Muscle layer of duodenum (tissue), 2 donors: Measurements from ENCODE around the gene THBS1.

Experiments
- H3K27ac ChIP-seq: one replicate; pipeline ENCODE4 v1.7.0; 2013; ENCODE audit warnings: mild to moderate bottlenecking, low read length
- H3K27me3 ChIP-seq: one replicate; pipeline ENCODE4 v1.7.0; 2013; ENCODE audit warnings: low read depth, mild to moderate bottlenecking, control low read depth, low read length
- H3K36me3 ChIP-seq, 2 donors: one replicate each; pipeline ENCODE4 v1.7.0; 2013; ENCODE audit warnings: low read length in 2 of 2, control low read depth in 1 of 2, mild to moderate bottlenecking in 1 of 2; ENCODE audit not compliant: insufficient read depth in 2 of 2, control insufficient read depth in 1 of 2
- H3K4me1 ChIP-seq, 2 donors: one replicate each; pipeline ENCODE4 v1.7.0; 2013; ENCODE audit warnings: low read length in 2 of 2, mild to moderate bottlenecking in 2 of 2, control low read depth in 1 of 2, moderate library complexity in 1 of 2; ENCODE audit not compliant: insufficient read depth in 2 of 2, control insufficient read depth in 1 of 2
- H3K4me3 ChIP-seq, 2 donors: one replicate each; pipeline ENCODE4 v1.7.0; 2013; ENCODE audit warnings: low read length in 2 of 2, low read depth in 1 of 2, mild to moderate bottlenecking in 1 of 2
- H3K9me3 ChIP-seq, 2 donors: one replicate each; pipeline ENCODE4 v1.7.0; 2013; ENCODE audit warnings: low read length in 2 of 2, control low read depth in 1 of 2, mild to moderate bottlenecking in 1 of 2; ENCODE audit not compliant: control insufficient read depth in 1 of 2
- donor health status: healthy.

The THBS1 gene

GRCh38 chr15:39580485-39581241, at the start of gene THBS1:
Gene THBS1 (plus strand): TSS chr15:39581079. CDS start chr15:39581858, 779 bp downstream.
- peak within 1 kb of the TSS; percentile 93 for H3K27ac ChIP-seq
- peaks cover 0 to 12% of the 10 kb centered on the region in 2 donors for H3K4me1 ChIP-seq
- H3K36me3 ChIP-seq, result peaks cover 34 to 52% of the 10 kb centered on the region in 2 donors
- peak within 1 kb of the TSS; percentile 62 to 84 for H3K4me3 ChIP-seq
- H3K9me3 ChIP-seq, result no peaks in the 10 kb centered on the region
- H3K27me3 ChIP-seq, result no peaks in the 10 kb centered on the region

DNA sequence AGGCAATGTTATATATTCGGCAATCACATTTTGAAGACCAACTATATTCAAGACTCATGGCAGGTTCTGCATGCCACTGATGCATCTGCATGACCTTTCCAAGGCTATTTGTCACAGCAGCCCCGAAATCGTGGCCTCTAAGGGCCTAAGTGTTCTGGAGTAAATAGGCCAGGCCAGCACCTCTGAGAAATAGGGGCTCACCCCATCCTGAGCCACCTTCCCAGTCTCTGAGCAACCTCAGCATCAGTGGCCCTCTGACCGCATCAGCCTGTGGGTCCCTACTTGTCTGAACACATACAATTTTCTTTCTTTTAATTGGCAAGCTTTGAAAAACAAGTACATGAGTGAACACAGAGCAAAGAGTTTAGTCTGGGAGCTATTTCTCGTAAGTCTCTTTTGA, 45.9 kb upstream of the THBS1 start:
- H3K4me1 ChIP-seq, result peaks cover 0 to 4% of the 10 kb centered on the region in 2 donors

DNA sequence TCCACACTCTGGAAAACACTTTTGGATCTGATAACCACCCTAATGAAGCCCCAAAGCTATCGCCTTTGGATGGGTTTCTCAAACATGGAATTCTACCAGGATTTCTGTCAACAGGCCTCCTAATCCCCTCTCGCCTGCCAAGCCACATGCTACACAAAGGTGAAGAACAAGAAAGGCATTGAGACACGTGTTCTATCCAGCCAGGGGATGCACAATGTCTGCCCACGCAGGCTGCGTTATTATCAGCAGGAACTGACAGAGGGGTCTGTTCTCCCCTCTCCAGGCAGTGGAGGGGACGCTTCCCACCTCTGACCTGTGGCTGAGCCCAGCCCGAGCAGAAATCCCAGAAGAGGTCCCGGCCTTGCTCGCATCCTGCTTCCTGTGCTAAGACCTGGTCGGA, 45.4 kb upstream of the THBS1 start:
- no peak overlapping the region for H3K27ac ChIP-seq
- H3K9me3 ChIP-seq, result no peaks in the 10 kb centered on the region
- H3K36me3 ChIP-seq, result no peaks in the 10 kb centered on the region
- H3K4me1 ChIP-seq, result peaks cover 0 to 4% of the 10 kb centered on the region in 2 donors
- no peaks in the 10 kb centered on the region for H3K27me3 ChIP-seq
- no peak overlapping the region for H3K4me3 ChIP-seq

More for the DNA sequence above, 45.9 kb upstream of the THBS1 start:
- H3K27me3 ChIP-seq, result no peaks in the 10 kb centered on the region
- H3K4me3 ChIP-seq, result no peak overlapping the region
- no peaks in the 10 kb centered on the region for H3K36me3 ChIP-seq
- H3K9me3 ChIP-seq, result no peaks in the 10 kb centered on the region
- H3K27ac ChIP-seq, result no peak overlapping the region

GRCh38 chr15:39538936-39539335, 41.9 kb upstream of the THBS1 start:
- H3K9me3 ChIP-seq, result no peaks in the 10 kb centered on the region
- peaks cover 0 to 4% of the 10 kb centered on the region in 2 donors for H3K4me1 ChIP-seq
- no peaks in the 10 kb centered on the region for H3K36me3 ChIP-seq
- no peak overlapping the region for H3K27ac ChIP-seq
- H3K27me3 ChIP-seq, result no peaks in the 10 kb centered on the region
- H3K4me3 ChIP-seq, result no peak overlapping the region

- H3K27ac ChIP-seq, result no peak overlapping the region
Measured at GRCh38 chr15:39539466-39539865, 41.4 kb upstream of the THBS1 start.

GRCh38 chr15:39539973-39540558, 40.8 kb upstream of the THBS1 start:
- H3K27ac ChIP-seq, result no peak overlapping the region
- H3K27me3 ChIP-seq, result no peaks in the 10 kb centered on the region
- H3K4me1 ChIP-seq, result peaks cover 0 to 4% of the 10 kb centered on the region in 2 donors
- H3K9me3 ChIP-seq, result peaks cover 0 to 1% of the 10 kb centered on the region in 2 donors
- no peaks in the 10 kb centered on the region for H3K36me3 ChIP-seq
- H3K4me3 ChIP-seq, result no peak overlapping the region

More at GRCh38 chr15:39539466-39539865, 41.4 kb upstream of the THBS1 start:
- no peaks in the 10 kb centered on the region for H3K9me3 ChIP-seq
- H3K36me3 ChIP-seq, result no peaks in the 10 kb centered on the region
- no peaks in the 10 kb centered on the region for H3K27me3 ChIP-seq
- H3K4me1 ChIP-seq, result peaks cover 0 to 4% of the 10 kb centered on the region in 2 donors
- no peak overlapping the region for H3K4me3 ChIP-seq

- Histone ChIP-seq H3K36me3 (no peaks in the 10 kb centered on the region), H3K4me1 (peaks cover 0 to 4% of the 10 kb centered on the region in 2 donors), H3K27ac (no peak overlapping the region), H3K27me3 (no peaks in the 10 kb centered on the region), H3K9me3 (peaks cover 3 to 8% of the 10 kb centered on the region in 2 donors), H3K4me3 (no peak overlapping the region)
Measured at GRCh38 chr15:39542385-39543065, 38.4 kb upstream of the THBS1 start.

GRCh38 chr15:39543651-39544050, 37.2 kb upstream of the THBS1 start:
- Histone ChIP-seq H3K27me3 (no peaks in the 10 kb centered on the region), H3K9me3 (peaks cover 3 to 8% of the 10 kb centered on the region in 2 donors), H3K36me3 (no peaks in the 10 kb centered on the region), H3K4me1 (peaks cover 0 to 4% of the 10 kb centered on the region in 2 donors), H3K27ac (no peak overlapping the region), H3K4me3 (no peak overlapping the region)

DNA sequence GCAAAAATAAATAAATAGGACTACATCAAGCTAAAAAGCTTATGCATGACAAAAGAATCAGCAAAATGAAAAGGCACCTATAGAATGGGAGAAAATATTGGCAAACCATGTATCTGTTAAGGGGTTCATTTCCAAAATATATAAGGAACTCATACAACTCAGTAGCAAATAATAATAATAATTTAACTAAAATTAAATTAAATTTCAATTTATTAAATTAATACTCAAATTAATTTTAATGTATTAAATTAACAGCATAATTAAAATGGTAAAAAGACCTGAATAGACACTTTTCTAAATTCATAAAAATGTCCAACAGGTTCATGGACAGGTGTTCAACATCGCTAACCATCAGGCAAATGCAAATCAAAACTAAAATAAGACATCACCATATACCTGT, 34.0 kb upstream of the THBS1 start:
- Histone ChIP-seq H3K27ac (no peak overlapping the region), H3K4me1 (no peaks in the 10 kb centered on the region), H3K4me3 (no peak overlapping the region), H3K27me3 (no peaks in the 10 kb centered on the region), H3K36me3 (no peaks in the 10 kb centered on the region), H3K9me3 (peaks cover 3 to 8% of the 10 kb centered on the region in 2 donors)

- H3K9me3 ChIP-seq, result peaks cover 3 to 8% of the 10 kb centered on the region in 2 donors
- H3K4me3 ChIP-seq, result no peak overlapping the region
- H3K4me1 ChIP-seq, result peaks cover 0 to 2% of the 10 kb centered on the region in 2 donors
- H3K27me3 ChIP-seq, result no peaks in the 10 kb centered on the region
- H3K27ac ChIP-seq, result no peak overlapping the region
- no peaks in the 10 kb centered on the region for H3K36me3 ChIP-seq
Measured at GRCh38 chr15:39548561-39548960, 32.3 kb upstream of the THBS1 start.

DNA sequence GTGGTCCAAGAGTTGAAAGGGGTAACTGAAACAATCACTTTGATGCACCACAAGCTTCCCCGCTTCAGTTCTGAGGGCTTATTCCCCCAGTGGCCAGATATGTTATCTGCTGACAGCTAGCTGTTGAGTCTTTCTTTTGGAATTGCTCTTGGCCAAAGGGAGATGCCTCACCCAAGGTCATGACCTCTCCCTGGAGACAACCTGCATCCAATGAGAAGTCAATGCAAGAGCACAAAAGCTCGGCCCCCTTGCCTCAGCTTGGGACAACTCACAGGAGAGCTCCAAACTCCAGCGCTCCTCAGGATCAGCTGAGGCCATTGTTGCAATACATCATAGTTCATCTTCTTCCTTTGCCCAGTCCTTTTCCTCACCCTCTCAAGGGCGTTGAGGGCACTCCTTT, 31.0 kb upstream of the THBS1 start:
- H3K4me3 ChIP-seq, result no peak overlapping the region
- H3K4me1 ChIP-seq, result peaks cover 0 to 13% of the 10 kb centered on the region in 2 donors
- no peaks in the 10 kb centered on the region for H3K27me3 ChIP-seq
- H3K36me3 ChIP-seq, result no peaks in the 10 kb centered on the region
- peaks cover 3 to 8% of the 10 kb centered on the region in 2 donors for H3K9me3 ChIP-seq
- H3K27ac ChIP-seq, result no peak overlapping the region
